ENCODE measurements around the gene DUSP19. TPM values are rescaled to one million over a fixed set of nuclear protein-coding genes. Genes with fewer than 3 reads are reported as not detected.

The DUSP19 gene
- total and polyA plus RNA-seq, 2 of the 13 experiments (the other 11 are each of a cell fraction or from before 2014, with no cell fraction given) = 1.3 to 1.9 TPM

- peak; percentile 28; the same call in 1 of the 2 replicates for TF ChIP-seq SP5 (CRISPR knock-in tag; IDR thresholded peaks at IDR 0.05; ENCODE audit: borderline replicate concordance, low read depth)
- peak; percentile 96 for TF ChIP-seq KMT2B (CRISPR knock-in tag; IDR thresholded peaks at IDR 0.05)
- TF ChIP-seq SRSF1 (optimal IDR thresholded peaks at IDR 0.05; ENCODE audit: low read depth, low read length) = peak; percentile 87
- peak; percentile 66; the same call in 1 of the 2 replicates for TF ChIP-seq NFIC (IDR thresholded peaks at IDR 0.05; ENCODE audit: low read length)
- TF ChIP-seq ATM (IDR thresholded peaks at IDR 0.05; ENCODE audit: borderline replicate concordance) = no peak
- TF ChIP-seq RBM39 (IDR thresholded peaks at IDR 0.05; ENCODE audit: low read depth, low read length, poor library complexity, severe bottlenecking) = peak; percentile 53
- TF ChIP-seq IRF9 (CRISPR knock-in tag; IDR thresholded peaks at IDR 0.05; ENCODE audit: borderline replicate concordance) = no peak; the same call in 1 of the 2 replicates
- no peak for TF ChIP-seq ZFP36L2 (CRISPR knock-in tag; IDR thresholded peaks at IDR 0.05)
- no peak for TF ChIP-seq ZNF773 (CRISPR knock-in tag; IDR thresholded peaks at IDR 0.05; ENCODE audit: borderline replicate concordance)
- peak; percentile 98 for TF ChIP-seq GABPB1 (CRISPR knock-in tag; IDR thresholded peaks at IDR 0.05)
- TF ChIP-seq TSC22D2 (CRISPR knock-in tag; IDR thresholded peaks at IDR 0.05; ENCODE audit: borderline replicate concordance) = 0 out of 2 replicates have a peak, but pooled peaks have one; percentile 35
- no peak for TF ChIP-seq ZNF17 (CRISPR knock-in tag; IDR thresholded peaks at IDR 0.05)
- TF ChIP-seq IRF2 (CRISPR knock-in tag; IDR thresholded peaks at IDR 0.05) = peak; percentile 70
- TF ChIP-seq, protein P1, sequence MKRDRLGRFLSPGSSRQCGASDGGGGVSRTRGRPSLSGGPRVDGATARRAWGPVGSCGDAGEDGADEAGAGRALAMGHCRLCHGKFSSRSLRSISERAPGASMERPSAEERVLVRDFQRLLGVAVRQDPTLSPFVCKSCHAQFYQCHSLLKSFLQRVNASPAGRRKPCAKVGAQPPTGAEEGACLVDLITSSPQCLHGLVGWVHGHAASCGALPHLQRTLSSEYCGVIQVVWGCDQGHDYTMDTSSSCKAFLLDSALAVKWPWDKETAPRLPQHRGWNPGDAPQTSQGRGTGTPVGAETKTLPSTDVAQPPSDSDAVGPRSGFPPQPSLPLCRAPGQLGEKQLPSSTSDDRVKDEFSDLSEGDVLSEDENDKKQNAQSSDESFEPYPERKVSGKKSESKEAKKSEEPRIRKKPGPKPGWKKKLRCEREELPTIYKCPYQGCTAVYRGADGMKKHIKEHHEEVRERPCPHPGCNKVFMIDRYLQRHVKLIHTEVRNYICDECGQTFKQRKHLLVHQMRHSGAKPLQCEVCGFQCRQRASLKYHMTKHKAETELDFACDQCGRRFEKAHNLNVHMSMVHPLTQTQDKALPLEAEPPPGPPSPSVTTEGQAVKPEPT (CRISPR knock-in tag; IDR thresholded peaks at IDR 0.05; ENCODE audit: low read depth) = peak; percentile 64; the same call in 1 of the 2 replicates
- TF ChIP-seq ZNF878 (CRISPR knock-in tag; IDR thresholded peaks at IDR 0.05) = peak; percentile 94
- peak; percentile 82 for TF ChIP-seq ZNF33B (CRISPR knock-in tag; IDR thresholded peaks at IDR 0.05)
- 0 out of 2 replicates have a peak, but pooled peaks have one; percentile 41 for TF ChIP-seq ZNF740 (CRISPR knock-in tag; IDR thresholded peaks at IDR 0.05)
- no peak; the same call in 1 of the 2 replicates for TF ChIP-seq ZNF790 (CRISPR knock-in tag; IDR thresholded peaks at IDR 0.05; ENCODE audit: borderline replicate concordance)
- peak; percentile 98 for TF ChIP-seq MXD4 (CRISPR knock-in tag; IDR thresholded peaks at IDR 0.05)
- TF ChIP-seq TAF1 (CRISPR knock-in tag; IDR thresholded peaks at IDR 0.05) = peak; percentile 77
- TF ChIP-seq ZNF709 (CRISPR knock-in tag; IDR thresholded peaks at IDR 0.05) = peak; percentile 86; the same call in 1 of the 2 replicates
- TF ChIP-seq MEIS2 (CRISPR knock-in tag; IDR thresholded peaks at IDR 0.05) = no peak
- no peak; the same call in 1 of the 2 replicates for TF ChIP-seq WIZ (CRISPR knock-in tag; IDR thresholded peaks at IDR 0.05)
- peak; percentile 92 for TF ChIP-seq KMT2A (CRISPR knock-in tag; IDR thresholded peaks at IDR 0.05)
- peak; percentile 10; the same call in 1 of the 2 replicates for TF ChIP-seq ZKSCAN1 (IDR thresholded peaks at IDR 0.05; ENCODE audit: low read length)
- TF ChIP-seq ZSCAN29 (CRISPR knock-in tag; conservative IDR thresholded peaks at IDR 0.05) = no peak; the same call in 1 of the 2 replicates
- TF ChIP-seq NR2F1 (CRISPR knock-in tag; IDR thresholded peaks at IDR 0.05) = peak; percentile 12 to 44; a peak in 1 of 4 replicates
- no peak for TF ChIP-seq ATAD3A (CRISPR knock-in tag; IDR thresholded peaks at IDR 0.05)
- no peak for TF ChIP-seq ZBTB1 (CRISPR knock-in tag; IDR thresholded peaks at IDR 0.05; ENCODE audit: borderline replicate concordance)
Observed at GRCh38 chr2:183124222-183124956, 45.8 kb downstream of the DUSP19 start, which contains the start of gene NUP35 (continued).
